ENCODE data around the gene EXOSC6. TPM values are rescaled to one million over a fixed set of nuclear protein-coding genes. Genes with fewer than 3 reads are reported as not detected.
A peak's percentile ranks its signal among the peaks of the same experiment; 100 is the strongest.
"Not testable (repeated sequence)": the region's sequence is repeated elsewhere in the genome, so short reads cannot be mapped to it uniquely, and the experiment has no call there.

EXOSC6 gene
- total RNA-seq, 1 donor from 2014 or later: 22.7 TPM

DNA sequence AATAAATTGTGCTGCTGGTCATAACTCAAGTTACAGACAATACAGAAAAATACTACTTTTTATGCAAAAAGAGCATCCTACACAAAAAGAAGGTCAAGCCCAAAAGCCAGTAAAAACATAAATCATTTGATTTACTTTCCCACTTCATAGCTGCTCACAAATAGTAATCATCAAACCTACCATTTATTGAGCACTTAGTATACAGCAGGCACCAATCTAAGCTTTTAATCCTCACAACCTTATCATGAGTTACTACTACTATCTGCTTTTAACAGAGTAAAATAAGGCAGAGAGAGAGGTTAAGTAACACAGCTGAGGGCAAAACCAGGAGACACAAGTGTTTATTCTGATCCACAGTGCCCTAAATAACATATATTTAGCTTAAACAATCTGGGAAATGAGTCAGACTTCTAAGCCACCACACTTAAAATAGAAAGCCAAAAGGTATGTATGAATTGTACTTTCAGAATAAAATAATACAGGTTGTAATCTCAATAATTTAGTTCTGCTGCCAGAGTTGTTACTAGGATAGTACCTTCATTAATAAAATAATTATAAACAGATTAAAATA is 39.3 kb upstream of the EXOSC6 start:
- intact Hi-C loops (cut with DNase I): no loop called here
- no peaks in the 10 kb centered on the region for H3K36me3 ChIP-seq
- H3K27me3 ChIP-seq: no peaks in the 10 kb centered on the region
- no peaks in the 10 kb centered on the region for H3K9me3 ChIP-seq
- H3K27ac ChIP-seq: no peak overlapping the region
- H3K4me3 ChIP-seq: no peak overlapping the region
- DNase-seq (ENCODE audit: low spot score in 2 of 2): no peak
- peaks cover 4 to 16% of the 10 kb centered on the region in 2 donors for H3K4me1 ChIP-seq
- TF ChIP-seq, protein P1, sequence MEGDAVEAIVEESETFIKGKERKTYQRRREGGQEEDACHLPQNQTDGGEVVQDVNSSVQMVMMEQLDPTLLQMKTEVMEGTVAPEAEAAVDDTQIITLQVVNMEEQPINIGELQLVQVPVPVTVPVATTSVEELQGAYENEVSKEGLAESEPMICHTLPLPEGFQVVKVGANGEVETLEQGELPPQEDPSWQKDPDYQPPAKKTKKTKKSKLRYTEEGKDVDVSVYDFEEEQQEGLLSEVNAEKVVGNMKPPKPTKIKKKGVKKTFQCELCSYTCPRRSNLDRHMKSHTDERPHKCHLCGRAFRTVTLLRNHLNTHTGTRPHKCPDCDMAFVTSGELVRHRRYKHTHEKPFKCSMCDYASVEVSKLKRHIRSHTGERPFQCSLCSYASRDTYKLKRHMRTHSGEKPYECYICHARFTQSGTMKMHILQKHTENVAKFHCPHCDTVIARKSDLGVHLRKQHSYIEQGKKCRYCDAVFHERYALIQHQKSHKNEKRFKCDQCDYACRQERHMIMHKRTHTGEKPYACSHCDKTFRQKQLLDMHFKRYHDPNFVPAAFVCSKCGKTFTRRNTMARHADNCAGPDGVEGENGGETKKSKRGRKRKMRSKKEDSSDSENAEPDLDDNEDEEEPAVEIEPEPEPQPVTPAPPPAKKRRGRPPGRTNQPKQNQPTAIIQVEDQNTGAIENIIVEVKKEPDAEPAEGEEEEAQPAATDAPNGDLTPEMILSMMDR (IDR thresholded peaks at IDR 0.05): no peak

DNA sequence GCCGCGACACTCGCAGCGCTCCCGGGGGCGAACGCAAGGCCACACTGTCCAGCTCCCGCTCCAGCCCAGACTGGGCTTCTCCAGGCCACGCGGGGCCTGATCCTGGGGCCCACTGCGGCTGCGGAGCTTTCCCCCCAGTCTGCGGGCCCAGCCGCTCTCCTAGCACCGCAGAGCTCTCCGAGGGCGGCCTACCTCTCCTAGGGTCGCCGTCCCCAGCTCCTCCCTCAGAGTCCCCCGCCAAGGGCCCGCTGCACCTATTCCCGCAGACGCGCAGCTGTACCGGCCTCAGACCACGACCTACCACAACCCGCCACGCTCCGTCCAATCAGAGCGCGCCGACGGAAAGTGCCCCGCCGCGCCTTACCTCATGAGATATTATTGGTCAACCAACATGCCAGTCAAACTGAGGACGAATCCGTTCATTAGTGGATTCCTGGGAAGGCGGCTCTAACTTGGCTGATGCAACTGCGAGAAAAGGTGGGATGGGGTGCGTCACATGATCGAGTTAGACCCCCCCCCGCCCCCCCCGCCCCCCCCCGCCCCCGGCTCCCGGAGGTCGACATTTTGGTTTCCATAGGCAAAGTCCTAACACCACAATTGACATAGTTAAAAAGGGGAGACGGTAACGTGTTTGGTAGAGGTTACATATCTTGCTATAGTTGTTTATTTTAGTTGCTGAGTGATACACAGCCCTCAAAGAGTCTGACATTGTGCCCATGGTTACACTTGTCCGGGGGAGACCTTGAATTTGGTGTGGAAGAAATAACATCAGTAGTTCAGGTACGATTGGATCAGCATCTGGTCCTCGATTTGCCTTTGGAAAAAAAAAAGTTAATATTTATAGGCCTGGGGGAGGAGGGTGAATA is 37.7 kb upstream of the EXOSC6 start, which contains the start of gene AARS1:
Gene AARS1 (minus strand): TSS at position 278 of the 866 bp plus-strand sequence. CDS start 6,743 bp downstream, outside the sequence.
- intact Hi-C loops (cut with DNase I): no loop called here
- Histone ChIP-seq H3K27me3 (no peaks in the 10 kb centered on the region), H3K36me3 (no peaks in the 10 kb centered on the region), H3K4me3 (peak within 1 kb of the TSS; percentile 77 to 84), H3K4me1 (peaks cover 4 to 16% of the 10 kb centered on the region in 2 donors), H3K27ac (peak within 1 kb of the TSS; percentile 88 to 96), H3K9me3 (no peaks in the 10 kb centered on the region)
- DNase-seq (ENCODE audit: low spot score in 2 of 2): peak; percentile 96 to 99
- TF ChIP-seq, protein P1 (IDR thresholded peaks at IDR 0.05): no peak

DNA sequence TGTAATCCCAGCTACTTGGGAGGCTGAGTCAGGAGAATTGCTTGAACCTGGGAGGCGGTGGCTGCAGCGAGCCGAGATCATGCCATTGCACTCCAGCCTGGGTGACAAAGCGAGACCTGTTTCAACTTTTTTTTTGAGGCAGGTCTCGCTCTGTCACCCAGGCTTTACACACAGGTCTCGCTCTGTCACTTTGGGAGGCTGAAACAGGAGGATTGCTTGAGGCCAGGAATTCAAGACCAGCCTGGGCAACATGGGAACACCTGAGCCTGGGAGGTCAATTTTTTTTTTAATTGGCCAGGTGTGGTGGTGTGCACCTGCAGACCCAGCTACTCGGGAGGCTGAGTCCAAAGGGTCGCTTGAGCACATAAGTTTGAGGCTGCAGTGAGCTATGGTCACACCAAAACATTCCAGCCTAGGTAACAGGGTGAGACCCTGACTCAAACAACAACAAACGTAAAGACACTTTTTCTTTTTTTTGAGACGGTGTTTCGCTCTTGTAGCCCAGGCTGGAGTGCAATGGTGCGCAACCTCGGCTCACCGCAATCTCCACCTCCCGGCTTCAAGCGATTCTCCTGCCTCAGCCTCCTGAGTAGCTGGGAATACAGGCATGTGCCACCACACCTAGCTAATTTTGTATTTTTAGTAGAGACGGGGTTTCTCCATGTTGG is 35.7 kb upstream of the EXOSC6 start:
- H3K27ac ChIP-seq; DNase-seq (ENCODE audit: low spot score in 2 of 2); H3K27me3 ChIP-seq; H3K9me3 ChIP-seq; intact Hi-C loops (cut with DNase I): not testable (repeated sequence)
- H3K36me3 ChIP-seq: peaks cover 16 to 20% of the 10 kb centered on the region in 2 donors
- peaks cover 4 to 16% of the 10 kb centered on the region in 2 donors for H3K4me1 ChIP-seq
- peak overlapping the region in 1 of 2 donors; percentile 77 for H3K4me3 ChIP-seq

DNA sequence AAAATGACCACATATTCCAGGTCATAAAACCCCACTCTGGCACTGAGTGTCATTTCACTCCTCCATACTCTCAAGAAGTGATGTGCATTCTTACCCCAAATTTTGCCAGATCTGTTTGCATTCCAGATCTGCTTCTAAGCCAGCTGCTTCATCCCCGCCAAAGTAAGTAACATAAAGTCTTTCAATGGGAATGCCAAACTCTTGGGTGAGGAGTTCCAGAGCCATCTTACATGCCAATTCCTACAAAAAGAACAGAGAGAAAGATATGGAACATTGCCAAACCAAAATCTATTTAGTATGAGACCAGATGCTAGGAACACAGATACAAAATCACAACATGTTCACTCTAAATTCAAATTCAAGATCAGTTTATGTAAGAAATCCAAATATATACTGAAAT is 24.7 kb upstream of the EXOSC6 start:
- H3K27ac ChIP-seq: no peak overlapping the region
- DNase-seq (ENCODE audit: low spot score in 2 of 2): no peak
- H3K9me3 ChIP-seq: no peaks in the 10 kb centered on the region
- TF ChIP-seq, protein P1 (IDR thresholded peaks at IDR 0.05): no peak
- no peak overlapping the region for H3K4me3 ChIP-seq
- no peaks in the 10 kb centered on the region for H3K4me1 ChIP-seq
- no peaks in the 10 kb centered on the region for H3K27me3 ChIP-seq
- intact Hi-C loops (cut with DNase I): no loop called here
- H3K36me3 ChIP-seq: peaks cover 69 to 94% of the 10 kb centered on the region in 2 donors

DNA sequence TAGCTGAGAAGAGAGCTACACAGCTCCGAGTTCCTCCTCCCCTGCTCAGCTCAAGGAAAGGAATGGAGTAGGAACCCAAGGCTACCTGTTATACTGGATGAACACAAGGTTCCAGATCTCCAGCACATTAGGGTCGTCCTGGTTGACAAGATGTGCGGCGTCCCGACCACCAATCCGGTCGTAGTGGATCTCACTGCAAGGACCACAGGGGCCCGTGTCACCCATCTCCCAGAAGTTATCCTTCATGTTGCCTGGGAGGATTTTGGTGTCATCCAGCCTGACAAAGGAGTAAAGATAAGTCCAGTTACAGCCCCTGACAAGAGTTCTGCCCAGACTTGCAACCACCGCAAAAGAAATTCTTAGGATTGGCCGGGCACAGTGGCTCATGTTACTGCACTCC is 20.0 kb upstream of the EXOSC6 start:
- H3K36me3 ChIP-seq: peaks cover 78 to 93% of the 10 kb centered on the region in 2 donors
- H3K4me1 ChIP-seq: no peaks in the 10 kb centered on the region
- intact Hi-C loops (cut with DNase I): no loop called here
- DNase-seq (ENCODE audit: low spot score in 2 of 2): no peak
- H3K27me3 ChIP-seq: no peaks in the 10 kb centered on the region
- no peak overlapping the region for H3K4me3 ChIP-seq
- H3K27ac ChIP-seq: no peak overlapping the region
- H3K9me3 ChIP-seq: no peaks in the 10 kb centered on the region
- TF ChIP-seq, protein P1 (IDR thresholded peaks at IDR 0.05): no peak
